LNCaP clone FGC (cell line): ENCODE data around the gene HSD17B4.
A peak's percentile ranks its signal among the peaks of the same experiment; 100 is the strongest.
"Not testable (repeated sequence)": the region's sequence is repeated elsewhere in the genome, so short reads cannot be mapped to it uniquely, and the experiment has no call there.

ENCODE experiments used
- DNase-seq: peaks from one replicate; pipeline ENCODE4 v3.0.0-alpha.2; 2011; ENCODE audit warnings: low read depth
- H3K4me3 ChIP-seq: 2 replicates; pipeline ENCODE4 v1.5.1; 2011; ENCODE audit warnings: mild to moderate bottlenecking, low read depth, low read length, control low read depth
- CTCF ChIP-seq: IDR thresholded peaks from 2 replicates; pipeline ENCODE4 v1.5.1; 2012; ENCODE audit warnings: mild to moderate bottlenecking; ENCODE audit not compliant: control insufficient read depth, insufficient read depth; ENCODE audit errors: extremely low read depth

The HSD17B4 gene

GRCh38 chr5:119410448-119411159 is 41.7 kb upstream of the HSD17B4 start:
- no peak for DNase-seq
- H3K4me3 ChIP-seq = no peak overlapping the region
- TF ChIP-seq CTCF = no peak

GRCh38 chr5:119411361-119412278 is 40.7 kb upstream of the HSD17B4 start:
- peak; percentile 60 for DNase-seq
- TF ChIP-seq CTCF = peak; percentile 90
- peak overlapping the region; percentile 57 for H3K4me3 ChIP-seq

GRCh38 chr5:119412279-119413227 is 39.7 kb upstream of the HSD17B4 start:
- no peak for DNase-seq
- TF ChIP-seq CTCF = no peak
- H3K4me3 ChIP-seq = peak overlapping the region; percentile 57

- not testable (repeated sequence) for H3K4me3 ChIP-seq, DNase-seq
Measured at GRCh38 chr5:119414124-119414734, 38.1 kb upstream of the HSD17B4 start.

- peak; percentile 56 for DNase-seq
- TF ChIP-seq CTCF = no peak
- H3K4me3 ChIP-seq = no peak overlapping the region
Measured at GRCh38 chr5:119417891-119418605, 34.2 kb upstream of the HSD17B4 start.

- peak; percentile 34 for DNase-seq
- no peak for TF ChIP-seq CTCF
- H3K4me3 ChIP-seq = no peak overlapping the region
Measured at GRCh38 chr5:119418606-119419100, 33.6 kb upstream of the HSD17B4 start.
